ENCODE measurements around the gene CCL14. TPM values are rescaled to one million over a fixed set of nuclear protein-coding genes. Genes with fewer than 3 reads are reported as not detected.
"Not testable (repeated sequence)": the region's sequence is repeated elsewhere in the genome, so short reads cannot be mapped to it uniquely, and the experiment has no call there.

Gene CCL14
- total and polyA plus RNA-seq, 2 of the 8 experiments (the other 6 are each of a cell fraction or from before 2014, with no cell fraction given) = not detected

DNA sequence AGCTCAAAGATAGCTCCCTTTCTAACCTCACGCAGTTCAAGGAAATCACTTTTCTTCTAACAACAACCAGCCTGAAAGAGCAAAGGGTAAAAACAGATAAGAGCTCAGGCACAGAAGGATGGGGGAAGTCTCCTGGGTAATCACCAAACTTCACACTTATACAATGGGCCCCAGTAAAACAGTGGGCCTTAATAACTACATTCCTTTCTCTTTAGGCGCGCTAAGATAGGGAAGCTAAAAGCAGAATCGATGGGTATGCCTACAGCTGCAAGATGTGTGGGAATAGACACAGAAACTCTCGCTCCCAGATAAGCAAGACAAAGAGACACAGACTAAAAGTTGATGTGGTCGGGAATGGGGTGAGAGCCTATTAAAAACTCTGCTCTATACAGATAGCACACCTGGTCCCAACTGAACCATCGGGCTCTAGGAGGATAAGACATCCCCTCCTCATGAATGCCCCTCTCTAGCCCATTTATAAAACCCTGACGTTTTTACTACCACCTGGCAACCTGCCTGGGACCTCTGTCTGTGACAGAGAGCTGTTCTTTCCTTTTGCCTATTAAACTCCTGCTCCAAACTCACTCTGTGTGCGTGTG, 43.8 kb downstream of the CCL14 start (continued):
- TF ChIP-seq, protein P1, sequence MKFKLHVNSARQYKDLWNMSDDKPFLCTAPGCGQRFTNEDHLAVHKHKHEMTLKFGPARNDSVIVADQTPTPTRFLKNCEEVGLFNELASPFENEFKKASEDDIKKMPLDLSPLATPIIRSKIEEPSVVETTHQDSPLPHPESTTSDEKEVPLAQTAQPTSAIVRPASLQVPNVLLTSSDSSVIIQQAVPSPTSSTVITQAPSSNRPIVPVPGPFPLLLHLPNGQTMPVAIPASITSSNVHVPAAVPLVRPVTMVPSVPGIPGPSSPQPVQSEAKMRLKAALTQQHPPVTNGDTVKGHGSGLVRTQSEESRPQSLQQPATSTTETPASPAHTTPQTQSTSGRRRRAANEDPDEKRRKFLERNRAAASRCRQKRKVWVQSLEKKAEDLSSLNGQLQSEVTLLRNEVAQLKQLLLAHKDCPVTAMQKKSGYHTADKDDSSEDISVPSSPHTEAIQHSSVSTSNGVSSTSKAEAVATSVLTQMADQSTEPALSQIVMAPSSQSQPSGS (IDR thresholded peaks at IDR 0.05; ENCODE audit: low read length) = no peak

DNA sequence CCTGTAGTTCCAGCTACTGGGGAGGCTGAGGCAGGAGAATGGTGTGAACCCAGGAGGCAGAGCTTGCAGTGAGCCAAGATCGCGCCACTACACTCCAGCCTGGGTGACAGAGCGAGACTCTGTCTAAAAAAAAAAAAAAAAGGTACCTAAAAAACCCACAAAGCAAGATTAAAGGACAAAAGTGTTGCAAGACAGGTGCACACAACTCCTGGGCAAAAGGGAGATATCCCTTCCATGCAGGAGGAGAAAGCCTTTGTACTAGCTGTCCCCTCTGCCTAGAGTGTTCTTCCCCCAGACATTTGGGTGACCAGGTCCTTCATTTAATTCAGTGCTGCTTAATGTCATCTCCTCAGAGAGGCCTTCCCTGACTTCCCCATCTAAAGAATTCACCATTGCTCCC, 48.0 kb downstream of the CCL14 start:
- CTCF ChIA-PET (ENCODE audit: partially characterized antibody) = interaction anchor here (1.3 kb wide), 1 partner anchor 9 kb away, joined by 5 read pairs; no protein-coding TSS in a partner anchor

More for the DNA sequence above, 48.0 kb downstream of the CCL14 start:
- DNase-seq (ENCODE audit: low read depth in 1 of 2, low spot score in 2 of 2); H4K8ac ChIP-seq (ENCODE audit: extremely low read depth, insufficient read depth, low read length); H2BK12ac ChIP-seq (ENCODE audit: low read depth, low read length); H3K79me1 ChIP-seq (ENCODE audit: low read depth, low read length); H3K23ac ChIP-seq (ENCODE audit: insufficient read length); H2BK120ac ChIP-seq (replicated peaks; ENCODE audit: low read depth, low read length); H2BK20ac ChIP-seq (ENCODE audit: low read length); H4K5ac ChIP-seq (ENCODE audit: insufficient read length, low read depth, low read length); H2BK15ac ChIP-seq (ENCODE audit: low read length); H3K4ac ChIP-seq (replicated peaks; ENCODE audit: insufficient read length, low read depth, low read length); H3K9me3 ChIP-seq (ENCODE audit: insufficient read depth in 2 of 2, low read depth in 1 of 2, low read length in 1 of 2); H3K27me3 ChIP-seq (replicated peaks in 1 of 4; ENCODE audit: control insufficient read depth in 3 of 4, extremely low read depth in 1 of 4, insufficient read depth in 3 of 4, low read length in 3 of 4); H3K27ac ChIP-seq (ENCODE audit: low read depth, low read length); H3K4me1 ChIP-seq (replicated peaks in 1 of 4; ENCODE audit: control insufficient read depth in 3 of 4, insufficient read depth in 4 of 4, low read length in 3 of 4); H3K18ac ChIP-seq (ENCODE audit: extremely low read depth, low read length); H2AK5ac ChIP-seq (ENCODE audit: low read depth, low read length); H3K14ac ChIP-seq (ENCODE audit: insufficient read length); H3K23me2 ChIP-seq (ENCODE audit: low read depth, low read length); H3K79me2 ChIP-seq (ENCODE audit: control insufficient read depth in 1 of 2, insufficient read depth in 2 of 2, low read length in 2 of 2); H4K20me1 ChIP-seq (replicated peaks in 1 of 2; ENCODE audit: control insufficient read depth in 1 of 2, insufficient read depth in 2 of 2, low read length in 2 of 2); H3K4me2 ChIP-seq (ENCODE audit: insufficient read depth in 1 of 2, low read depth in 2 of 2, low read length in 2 of 2); POLR2A ChIA-PET (ENCODE audit: partially characterized antibody); H3K4me3 ChIP-seq (ENCODE audit: extremely low read depth in 1 of 4, insufficient read depth in 2 of 4, low read depth in 3 of 4, low read length in 4 of 4); H3K36me3 ChIP-seq (ENCODE audit: control insufficient read depth in 2 of 4, insufficient read depth in 4 of 4, low read length in 3 of 4); H2BK5ac ChIP-seq (ENCODE audit: low read depth, low read length); H3K9ac ChIP-seq (replicated peaks in 1 of 4; ENCODE audit: extremely low read depth in 1 of 4, low read depth in 3 of 4, low read length in 3 of 4); H3K56ac ChIP-seq (replicated peaks; ENCODE audit: insufficient read length, low read depth, low read length); H4K91ac ChIP-seq (replicated peaks; ENCODE audit: insufficient read length, low read length); H2AFZ ChIP-seq (ENCODE audit: low read length); FAIRE-seq: not testable (repeated sequence)
- 100% methylated on average over 2 of the region's 3 CpGs; no CpG with 5 or more reads in 1 of the 2 experiments for WGBS, 2 experiments (ENCODE audit: extremely low coverage in 1 of 2, insufficient coverage in 1 of 2, insufficient read length in 1 of 2, insufficient replicate concordance in 2 of 2, low coverage in 1 of 2, low lambda C conversion rate in 2 of 2, missing lambda C conversion rate in 1 of 2)
